Left lobe of liver (tissue), 2 donors: ENCODE data around the gene TENT4B. TPM values are rescaled to one million over a fixed set of nuclear protein-coding genes. Genes with fewer than 3 reads are reported as not detected.

Experiments used
- ATAC-seq: fragments of 200-7000 bp; cut with Tn5 transposase; one replicate; pipeline ENCODE4 v1.9.1; 2020; ENCODE audit warnings: mild to moderate bottlenecking, moderate library complexity
- DNase-seq: peaks from one replicate; pipeline ENCODE4 v3.0.0-alpha.2; 2020; ENCODE audit warnings: low spot score
- total RNA-seq: library from RNA; stranded (reverse); gene quantifications from one replicate; pipeline ENCODE4 v1.2.1, GENCODE V29; 2021
- donor health status: DM: no; HTN: no; CAD: no; lungs with moderate emphysema.
- donor health status: DM: no; HTN: yes; CAD: no.

Gene TENT4B
- total RNA-seq, 1 donor from 2014 or later = 9.3 TPM

DNA sequence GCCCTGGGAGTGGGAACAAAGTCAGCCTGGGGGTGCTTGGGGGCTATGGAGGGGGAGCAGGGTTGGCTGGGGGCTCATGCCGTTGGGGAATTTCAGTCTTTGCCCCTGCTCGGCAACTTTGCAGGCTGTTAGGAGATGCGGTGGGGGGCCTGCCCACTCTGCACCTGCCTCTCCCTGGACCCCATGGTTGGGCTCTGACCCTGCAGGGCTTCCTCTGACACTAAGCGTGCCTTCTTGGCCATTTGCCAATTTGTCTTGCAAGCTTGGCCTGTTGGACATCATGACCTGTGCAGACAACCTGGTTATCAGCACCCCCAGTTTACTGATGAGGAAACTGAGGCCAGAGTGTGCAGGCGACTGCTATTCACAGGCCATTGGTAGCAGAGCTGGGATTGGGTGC lies 127.8 kb downstream of the TENT4B start:
- ATAC-seq (no peak), DNase-seq (no peak)

Other genes with a start within 250 kb of the TENT4B start
- 6.4 TPM for gene CNEP1R1, start 128.1 kb upstream of the TENT4B start, total RNA-seq
- gene HEATR3, start 87.3 kb upstream of the TENT4B start, total RNA-seq = 11.9 TPM
- 4.9 TPM for gene ADCY7, start 113.2 kb downstream of the TENT4B start, total RNA-seq
- gene BRD7, start 215.7 kb downstream of the TENT4B start, total RNA-seq = 17.9 TPM